Inferior parietal cortex (tissue), 1 donor: ENCODE results near the gene INPP5A.
A peak's percentile ranks its signal among the peaks of the same experiment; 100 is the strongest.

Source experiments
- DNase-seq: peaks from one replicate; pipeline ENCODE4 v3.0.0-alpha.2; 2016; ENCODE audit errors: extremely low spot score

The INPP5A gene

DNA sequence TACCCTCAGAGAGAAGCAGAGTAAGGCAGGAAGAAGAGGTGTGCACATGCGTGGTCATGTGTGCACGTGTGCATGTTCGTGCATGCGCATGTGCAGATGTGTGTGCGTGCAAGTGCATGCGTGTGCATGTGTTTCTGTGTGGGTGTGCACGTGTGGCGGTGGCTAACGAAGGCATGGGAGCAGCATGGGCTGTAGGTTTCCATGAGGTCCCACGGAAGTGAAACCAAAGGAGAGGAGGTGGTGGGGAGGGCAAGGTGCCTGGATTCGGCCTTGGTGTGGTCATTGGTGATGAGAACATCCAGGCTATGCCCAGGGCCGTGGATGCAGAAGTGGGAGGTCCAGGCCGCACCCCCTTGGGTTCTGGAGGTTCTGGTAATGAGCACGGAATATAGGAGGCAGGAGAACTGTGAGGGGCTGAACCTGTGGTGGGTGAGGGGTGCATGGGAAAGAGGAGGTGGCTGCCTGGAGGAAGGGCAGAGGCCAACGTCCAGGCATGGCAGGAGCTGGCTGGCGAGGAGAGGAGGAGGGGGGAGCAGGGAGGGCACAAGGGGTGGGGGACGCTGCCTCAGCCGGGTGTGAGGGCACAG, 2.4 kb upstream of the INPP5A start:
- no peak for DNase-seq

GRCh38 chr10:132536241-132536876, 1.2 kb upstream of the INPP5A start:
- DNase-seq, result no peak

- DNase-seq, result peak; percentile 93
Observed at GRCh38 chr10:132536877-132537683, 507 bp upstream of the INPP5A start.

- DNase-seq, result no peak
Observed at GRCh38 chr10:132538031-132538789, 623 bp downstream of the INPP5A start.

- no peak for DNase-seq
Observed at GRCh38 chr10:132538790-132539421, 1.3 kb downstream of the INPP5A start.

GRCh38 chr10:132539431-132539839, 1.8 kb downstream of the INPP5A start:
- DNase-seq, result no peak

GRCh38 chr10:132539894-132540293, 2.3 kb downstream of the INPP5A start:
- no peak for DNase-seq

GRCh38 chr10:132540456-132540855, 2.9 kb downstream of the INPP5A start:
- DNase-seq, result no peak

GRCh38 chr10:132541129-132541528, 3.5 kb downstream of the INPP5A start:
- DNase-seq, result no peak

- DNase-seq, result no peak
Observed at GRCh38 chr10:132541601-132542011, 4.0 kb downstream of the INPP5A start.

DNA sequence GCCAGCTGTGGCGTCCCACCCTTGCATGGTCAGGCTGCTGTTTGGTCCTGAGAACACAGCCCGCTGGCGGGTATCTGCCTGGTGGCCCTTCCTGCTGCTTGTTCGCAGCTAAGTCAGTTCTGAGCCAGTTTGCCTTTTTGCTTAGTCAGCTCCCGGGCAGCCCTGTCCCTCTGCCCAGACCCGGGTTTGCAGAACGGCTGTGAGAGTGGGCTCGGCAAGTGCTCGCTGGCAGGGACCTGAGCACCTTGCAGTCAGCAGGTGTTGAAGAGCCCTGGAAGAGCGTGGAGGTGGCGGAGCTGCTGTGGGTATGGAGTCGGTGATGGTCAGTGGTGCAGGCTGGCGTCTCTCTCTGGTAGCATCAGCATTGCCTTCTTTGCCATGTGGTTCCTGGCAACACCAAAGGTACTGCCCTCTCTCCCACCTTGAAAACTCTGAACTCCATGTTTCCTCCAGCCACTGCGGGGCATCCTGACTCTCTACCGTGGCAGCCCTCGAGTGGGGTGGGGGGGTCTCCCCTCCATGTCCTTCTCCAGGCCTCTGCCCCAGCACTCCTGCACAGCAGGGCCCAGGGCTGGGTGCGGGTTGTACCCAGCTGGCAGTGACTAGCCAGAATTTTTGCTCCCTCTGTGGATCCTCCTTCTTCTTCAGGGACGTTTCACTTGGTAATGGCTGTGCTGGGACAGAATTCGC, 4.6 kb downstream of the INPP5A start:
- no peak for DNase-seq

DNA sequence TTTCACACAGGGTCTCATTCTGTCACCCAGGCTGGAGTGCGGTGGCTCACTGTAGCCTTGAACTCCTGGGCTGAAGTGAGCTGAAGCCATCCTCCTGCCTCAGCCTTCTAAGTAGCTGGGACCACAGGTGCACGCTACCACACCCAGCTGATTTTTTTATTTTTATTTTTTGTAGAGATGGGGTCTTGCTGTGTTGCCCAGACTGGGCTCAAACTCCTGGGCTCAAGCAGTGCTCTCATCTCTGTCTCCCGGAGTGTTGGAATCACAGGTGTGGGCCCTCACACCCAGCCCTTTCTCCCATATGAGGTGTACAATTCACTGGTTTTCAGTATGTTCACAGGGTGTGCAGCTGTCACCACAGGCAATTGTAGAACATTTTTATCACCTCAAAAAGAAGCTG, 5.2 kb downstream of the INPP5A start:
- DNase-seq, result no peak

DNA sequence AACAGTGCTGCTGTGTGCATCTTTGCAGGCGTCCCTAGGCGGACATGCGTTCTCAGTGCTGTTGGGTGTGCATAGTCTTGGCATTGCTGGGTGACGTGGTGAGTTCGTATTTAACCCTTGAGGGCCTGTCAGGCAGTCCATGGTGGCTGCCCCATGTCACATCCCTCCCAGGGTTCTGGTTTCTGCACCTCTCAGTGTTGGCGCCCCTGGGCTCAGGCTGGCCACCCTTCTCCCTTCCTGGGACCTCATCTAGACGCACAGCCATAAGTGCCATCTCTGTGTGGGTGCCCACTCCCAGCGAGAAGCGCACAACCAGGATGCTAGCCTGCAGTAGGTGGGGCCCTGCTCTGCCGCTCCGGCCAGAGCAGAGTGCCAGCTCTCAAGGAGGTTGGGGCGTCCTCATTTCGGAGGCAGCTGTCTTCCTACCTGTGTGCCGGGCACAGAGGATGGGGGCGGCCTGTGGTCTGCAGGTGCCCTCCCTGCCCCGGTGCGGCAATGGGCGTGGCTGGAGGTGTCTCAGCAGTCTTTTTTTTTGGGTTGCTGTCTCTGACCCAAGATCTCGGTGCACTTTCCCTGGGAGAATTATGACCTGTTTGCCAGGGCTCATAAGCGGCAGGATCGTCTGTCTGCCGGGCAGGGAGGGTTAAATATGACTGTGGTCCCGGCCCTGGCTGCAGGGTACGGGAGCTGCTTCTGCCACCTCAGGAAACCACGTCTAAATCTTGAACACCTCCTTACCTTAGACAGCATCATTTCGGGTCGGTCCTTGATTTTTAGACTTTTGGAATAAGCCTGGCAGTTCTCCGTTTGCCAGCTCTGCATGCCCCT, 6.5 kb downstream of the INPP5A start:
- no peak for DNase-seq

GRCh38 chr10:132544744-132545658, 7.4 kb downstream of the INPP5A start:
- no peak for DNase-seq

DNA sequence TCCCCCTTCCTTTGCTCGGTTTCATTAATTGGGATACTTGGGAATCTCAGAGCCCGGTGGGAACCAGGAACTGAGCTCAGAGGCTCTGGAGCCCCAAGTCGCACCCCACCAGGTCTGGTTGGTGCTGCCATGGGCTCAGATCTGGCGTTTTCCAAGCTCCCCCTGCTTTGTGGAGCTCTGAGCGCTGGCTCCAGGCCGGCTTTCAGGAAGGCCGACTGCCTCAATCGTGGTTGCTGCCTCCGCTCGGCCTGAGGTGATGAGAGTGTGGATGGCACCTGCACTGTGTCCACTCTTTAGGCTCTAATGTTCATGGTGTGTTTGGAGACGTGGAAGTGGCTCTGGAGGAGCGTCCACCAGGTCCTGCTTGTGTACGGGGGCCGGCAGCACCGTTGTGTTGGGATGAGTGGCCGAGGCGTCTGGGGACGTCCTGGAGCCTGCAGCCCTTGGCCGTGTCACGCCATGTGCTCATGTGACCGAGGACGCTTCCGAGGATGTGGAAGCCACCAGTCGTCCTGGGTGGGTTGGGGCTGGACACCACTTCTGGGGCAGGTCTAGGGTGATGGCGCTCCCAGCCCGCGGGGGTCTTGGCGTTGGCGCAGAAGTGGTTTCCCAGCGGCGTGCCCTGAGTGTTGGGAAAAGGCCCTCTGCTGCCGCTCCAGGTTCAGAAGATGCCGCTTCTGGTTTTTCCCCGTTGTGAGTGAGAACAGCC, 8.2 kb downstream of the INPP5A start:
- DNase-seq, result no peak

DNA sequence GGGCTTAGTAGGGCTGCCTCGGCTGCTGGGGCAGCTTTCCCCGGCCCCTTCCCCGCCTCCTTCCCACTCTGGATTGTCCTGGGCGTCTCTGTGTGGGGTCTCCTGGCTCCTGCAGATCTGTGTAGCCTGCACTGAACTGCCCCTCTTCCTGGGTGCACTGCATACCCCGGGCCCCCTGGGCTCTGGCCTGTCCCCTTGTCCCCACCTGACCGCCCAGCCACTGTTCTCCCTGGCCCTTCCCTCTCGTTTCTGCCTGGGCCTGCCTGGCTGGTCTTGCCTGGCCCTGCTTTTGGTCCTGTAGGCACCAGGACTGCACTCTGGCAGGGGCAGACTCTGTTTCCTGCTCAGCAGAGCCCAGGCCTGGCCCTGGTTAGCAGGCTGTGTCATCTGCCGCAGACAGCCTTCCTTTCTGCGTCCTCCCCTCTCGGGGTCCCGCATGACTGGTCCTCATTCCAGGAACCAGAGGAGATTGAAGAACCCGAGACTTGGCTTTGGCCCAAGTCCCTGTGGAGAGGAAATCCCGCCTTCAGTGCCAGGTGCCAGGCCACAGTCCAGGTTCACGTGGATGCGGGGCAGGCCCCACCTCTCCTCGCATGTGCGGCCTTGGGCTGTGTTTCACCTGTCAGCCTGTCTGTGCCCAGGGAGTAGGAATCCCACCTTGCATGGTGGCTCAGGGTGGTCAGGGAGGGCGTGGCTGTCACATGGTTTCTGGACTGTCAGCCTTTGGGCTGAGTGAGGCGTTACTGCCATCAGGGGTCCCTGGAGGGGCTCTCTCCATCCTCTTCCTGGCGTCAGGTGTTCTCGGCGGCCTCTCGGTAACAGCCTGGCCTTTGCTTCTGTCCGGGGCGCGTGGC, 9.2 kb downstream of the INPP5A start:
- no peak for DNase-seq

DNA sequence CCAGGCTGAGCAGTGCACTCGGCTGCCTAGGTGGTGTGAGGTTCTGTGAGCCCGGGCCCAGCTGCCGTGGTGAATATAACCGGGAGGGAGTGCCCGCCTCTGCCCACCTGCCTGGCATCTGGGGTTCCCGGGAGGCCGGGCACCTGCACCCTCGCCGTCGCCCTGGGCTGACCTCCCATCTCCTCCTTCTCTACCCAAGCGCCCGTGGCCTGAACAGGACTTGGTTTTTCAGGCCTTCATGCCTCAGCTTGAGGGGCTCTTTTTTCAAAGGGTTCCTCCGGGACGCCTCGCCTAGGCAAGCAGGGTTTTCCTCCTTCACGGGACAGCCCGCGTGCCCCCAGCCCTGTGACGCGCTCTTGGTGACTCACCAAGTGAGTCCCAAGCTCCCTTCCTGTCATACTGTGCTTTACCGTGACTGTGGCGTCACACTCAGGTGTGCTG, 9.9 kb downstream of the INPP5A start:
- DNase-seq, result no peak
